ENCODE data around the gene RAPGEF3. TPM values are rescaled to one million over a fixed set of nuclear protein-coding genes. Genes with fewer than 3 reads are reported as not detected.

Gene RAPGEF3
- polyA plus RNA-seq, 3 donors, result 0.08 to 2.5 (median 0.60) TPM

GRCh38 chr12:47771304-47771703, 12.6 kb upstream of the RAPGEF3 start:
- no peak overlapping the region for H3K9ac ChIP-seq (ENCODE audit: insufficient read depth, low read length, poor library complexity, severe bottlenecking)
- H3K36me3 Mint-ChIP-seq, result peaks cover 0 to 2% of the 10 kb centered on the region in 2 donors
- no peak overlapping the region for H3K27ac ChIP-seq (ENCODE audit: low read depth in 1 of 2, low read length in 2 of 2)
- peaks cover 41 to 44% of the 10 kb centered on the region in 2 donors for H3K4me1 ChIP-seq (ENCODE audit: control insufficient read depth in 1 of 2, insufficient read depth in 2 of 2, low read length in 2 of 2)
- H3K4me2 ChIP-seq (replicated peaks; ENCODE audit: extremely low read depth, low read length, poor library complexity, severe bottlenecking), result no peak overlapping the region
- H3K4me3 Mint-ChIP-seq, result no peak overlapping the region
- H3K36me3 ChIP-seq (replicated peaks in 1 of 2; ENCODE audit: control insufficient read depth in 1 of 2, insufficient read depth in 2 of 2, low read length in 2 of 2), result no peaks in the 10 kb centered on the region
- no CpG with 5 or more reads among the region's 6 CpGs for WGBS (ENCODE audit: insufficient coverage)
- H3K79me2 ChIP-seq (ENCODE audit: insufficient read depth, low read length), result peaks cover 9% of the 10 kb centered on the region
- H3K4me1 Mint-ChIP-seq, result peaks cover 33% of the 10 kb centered on the region
- no peak for TF ChIP-seq CTCF (IDR thresholded peaks at IDR 0.05)
- DNase-seq, result no peak
- peaks cover 0 to 2% (median 0%) of the 10 kb centered on the region in 7 donors for H3K9me3 Mint-ChIP-seq
- no peak overlapping the region for H3K4me3 ChIP-seq (replicated peaks in 1 of 3; ENCODE audit: low read depth in 2 of 3, low read length in 3 of 3)
- H3K27me3 ChIP-seq (ENCODE audit: control insufficient read depth in 2 of 2, insufficient read depth in 2 of 2, low read length in 2 of 2), result no peaks in the 10 kb centered on the region
- H4K20me1 ChIP-seq (ENCODE audit: insufficient read depth, low read length), result peaks cover 19% of the 10 kb centered on the region
- intact Hi-C loops (cut with micrococcal nuclease), result no loop called here
- peaks cover 2 to 13% (median 7%) of the 10 kb centered on the region in 3 donors for H3K27me3 Mint-ChIP-seq (ENCODE audit: low read depth in 3 of 3)
- H2AFZ ChIP-seq (ENCODE audit: insufficient read depth, low read depth, low read length, poor library complexity, severe bottlenecking), result no peak overlapping the region
- no peaks in the 10 kb centered on the region for H3K9me3 ChIP-seq (replicated peaks in 1 of 2; ENCODE audit: control insufficient read depth in 1 of 2, insufficient read depth in 1 of 2, low read length in 2 of 2)
- H3K27ac Mint-ChIP-seq, result no peak overlapping the region

- Histone ChIP-seq H3K9me3 (replicated peaks in 1 of 2; ENCODE audit: control insufficient read depth in 1 of 2, insufficient read depth in 1 of 2, low read length in 2 of 2) (no peaks in the 10 kb centered on the region), H4K20me1 (ENCODE audit: insufficient read depth, low read length) (peaks cover 8% of the 10 kb centered on the region), H3K79me2 (ENCODE audit: insufficient read depth, low read length) (peaks cover 9% of the 10 kb centered on the region), H3K4me2 (replicated peaks; ENCODE audit: extremely low read depth, low read length, poor library complexity, severe bottlenecking) (no peak overlapping the region), H2AFZ (ENCODE audit: insufficient read depth, low read depth, low read length, poor library complexity, severe bottlenecking) (no peak overlapping the region), H3K9ac (ENCODE audit: insufficient read depth, low read length, poor library complexity, severe bottlenecking) (no peak overlapping the region), H3K36me3 (replicated peaks in 1 of 2; ENCODE audit: control insufficient read depth in 1 of 2, insufficient read depth in 2 of 2, low read length in 2 of 2) (no peaks in the 10 kb centered on the region), H3K27me3 (ENCODE audit: control insufficient read depth in 2 of 2, insufficient read depth in 2 of 2, low read length in 2 of 2) (no peaks in the 10 kb centered on the region), H3K27ac (ENCODE audit: low read depth in 1 of 2, low read length in 2 of 2) (no peak overlapping the region), H3K4me3 (replicated peaks in 1 of 3; ENCODE audit: low read depth in 2 of 3, low read length in 3 of 3) (no peak overlapping the region), H3K4me1 (ENCODE audit: control insufficient read depth in 1 of 2, insufficient read depth in 2 of 2, low read length in 2 of 2) (peaks cover 30 to 38% of the 10 kb centered on the region in 2 donors)
- 76% methylated on average over 2 of the region's 3 CpGs for WGBS (ENCODE audit: insufficient coverage)
- peaks cover 0 to 2% of the 10 kb centered on the region in 2 donors for H3K36me3 Mint-ChIP-seq
- peaks cover 29% of the 10 kb centered on the region for H3K4me1 Mint-ChIP-seq
- H3K27ac Mint-ChIP-seq, result no peak overlapping the region
- H3K4me3 Mint-ChIP-seq, result no peak overlapping the region
- intact Hi-C loops (cut with micrococcal nuclease), result no loop called here
- no peak for TF ChIP-seq CTCF (IDR thresholded peaks at IDR 0.05)
- peak; percentile 50 to 74 (median 62) for DNase-seq
- peaks cover 2 to 10% (median 7%) of the 10 kb centered on the region in 3 donors for H3K27me3 Mint-ChIP-seq (ENCODE audit: low read depth in 3 of 3)
- H3K9me3 Mint-ChIP-seq, result no peaks in the 10 kb centered on the region
These were observed 11.5 kb upstream of the RAPGEF3 start for GRCh38 chr12:47770086-47770726.
